Spinal cord (tissue), 10 donors: ENCODE data around the gene EFCAB5. TPM values are rescaled to one million over a fixed set of nuclear protein-coding genes. Genes with fewer than 3 reads are reported as not detected.
"Not testable (repeated sequence)": the region's sequence is repeated elsewhere in the genome, so short reads cannot be mapped to it uniquely, and the experiment has no call there.

Source experiments
- DNase-seq, 6 donors: peaks; one replicate each; pipeline versions ENCODE4 v3.0.0 to v3.0.0-alpha.2; 2013 to 2015; ENCODE audit warnings: low spot score in 6 of 6, low read depth in 4 of 6
- H3K27ac ChIP-seq: one replicate; pipeline ENCODE4 v1.5.1; 2013; ENCODE audit warnings: low read depth, low read length, control low read depth
- H3K27me3 ChIP-seq: one replicate; pipeline ENCODE4 v1.6.1; 2013; ENCODE audit warnings: low read length; ENCODE audit not compliant: control insufficient read depth, insufficient read depth
- H3K36me3 ChIP-seq: one replicate; pipeline ENCODE4 v1.6.1; 2013; ENCODE audit warnings: low read length; ENCODE audit not compliant: control insufficient read depth, insufficient read depth
- H3K4me1 ChIP-seq: one replicate; pipeline ENCODE4 v1.6.1; 2013; ENCODE audit warnings: low read length; ENCODE audit not compliant: control insufficient read depth, insufficient read depth
- H3K4me3 ChIP-seq: one replicate; pipeline ENCODE4 v1.5.1; 2013; ENCODE audit warnings: low read depth, low read length, control low read depth
- H3K9me3 ChIP-seq: one replicate; pipeline ENCODE4 v1.6.1; 2013; ENCODE audit warnings: low read length; ENCODE audit not compliant: control insufficient read depth, insufficient read depth
- WGBS: methylation state at CpG from one replicate; pipeline ENCODE4 v1.1.5; 2013; ENCODE audit warnings: missing lambda C conversion rate; ENCODE audit not compliant: insufficient coverage; 5-methylcytosine and 5-hydroxymethylcytosine counted together
- polyA plus RNA-seq, 2 donors: library from polyadenylated mRNA; unstranded; fragments of 120-200 nt; gene quantifications; one replicate each; pipeline ENCODE4 v1.2.1, GENCODE V29; 2013; ENCODE audit not compliant: insufficient read length in 2 of 2
- total RNA-seq, 2 donors: library from RNA; depleted of rRNA in 1 of 2; stranded (reverse); fragments of 120-200 nt in 1 of 2; fragments of >200 nt in 1 of 2; gene quantifications; one replicate each; pipeline versions ENCODE4 v1.2.3 to v1.2.4, GENCODE V29; 2013 to 2014
- donor health status: healthy.

The EFCAB5 gene
- total and polyA plus RNA-seq, 4 donors, result 1.6 to 2.5 (median 2.1) TPM

DNA sequence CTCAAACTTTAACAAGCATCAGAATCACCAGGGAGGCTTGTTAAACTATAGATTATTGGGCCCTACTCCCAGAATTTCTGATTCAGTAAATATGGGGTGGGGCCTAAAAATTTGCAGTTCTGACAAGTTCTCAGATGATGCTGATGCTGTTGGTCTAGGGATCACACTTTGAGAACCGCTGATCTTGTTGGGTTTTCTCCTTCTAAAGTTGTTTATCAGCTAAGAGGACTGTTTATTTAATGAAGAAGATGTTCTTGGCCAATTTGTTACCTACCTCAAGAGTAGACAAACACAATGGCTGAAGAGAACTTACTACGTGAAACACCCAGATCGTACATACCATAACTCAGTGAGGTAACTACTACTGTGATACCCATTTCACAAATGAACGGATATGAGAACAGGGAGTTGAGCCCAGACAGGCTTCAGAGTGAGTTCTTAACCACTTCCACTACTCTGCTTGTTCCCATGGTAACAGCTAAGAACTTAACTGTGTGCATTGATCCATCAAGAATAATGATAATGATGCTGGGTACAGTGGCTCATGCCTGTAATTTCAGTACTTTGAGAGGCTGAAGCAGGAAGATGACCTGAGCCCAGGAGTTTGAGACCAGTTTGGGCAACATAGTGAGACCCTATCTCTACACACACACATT is 89.9 kb downstream of the EFCAB5 start:
- Histone ChIP-seq H3K4me1 (no peaks in the 10 kb centered on the region), H3K27ac (no peak overlapping the region), H3K36me3 (no peaks in the 10 kb centered on the region), H3K9me3 (no peaks in the 10 kb centered on the region), H3K27me3 (no peaks in the 10 kb centered on the region), H3K4me3 (no peak overlapping the region)
- peak in 2 of 6 donors; percentile 25 to 74 for DNase-seq
- WGBS, result no CpG with 5 or more reads among the region's 4 CpGs

GRCh38 chr17:30035369-30035768 is 93.9 kb downstream of the EFCAB5 start:
- Histone ChIP-seq H3K27ac (no peak overlapping the region), H3K36me3 (no peaks in the 10 kb centered on the region), H3K4me3 (no peak overlapping the region), H3K27me3 (no peaks in the 10 kb centered on the region), H3K9me3 (no peaks in the 10 kb centered on the region), H3K4me1 (no peaks in the 10 kb centered on the region)
- no CpG with 5 or more reads among the region's 2 CpGs for WGBS
- DNase-seq, result peak in 1 of 6 donors; percentile 73

GRCh38 chr17:30040719-30041518 is 99.5 kb downstream of the EFCAB5 start:
- not testable (repeated sequence) for H3K4me3 ChIP-seq, H3K27ac ChIP-seq, DNase-seq, H3K4me1 ChIP-seq, H3K27me3 ChIP-seq, H3K36me3 ChIP-seq, H3K9me3 ChIP-seq
- WGBS, result 80% methylated on average over 2 of the region's 5 CpGs

- no peaks in the 10 kb centered on the region for H3K27me3 ChIP-seq
- no peaks in the 10 kb centered on the region for H3K36me3 ChIP-seq
- no peaks in the 10 kb centered on the region for H3K4me1 ChIP-seq
- no peak for DNase-seq
- H3K27ac ChIP-seq, result no peak overlapping the region
- H3K9me3 ChIP-seq, result no peaks in the 10 kb centered on the region
- no peak overlapping the region for H3K4me3 ChIP-seq
Measured at GRCh38 chr17:30041551-30041950, 100.1 kb downstream of the EFCAB5 start.

DNA sequence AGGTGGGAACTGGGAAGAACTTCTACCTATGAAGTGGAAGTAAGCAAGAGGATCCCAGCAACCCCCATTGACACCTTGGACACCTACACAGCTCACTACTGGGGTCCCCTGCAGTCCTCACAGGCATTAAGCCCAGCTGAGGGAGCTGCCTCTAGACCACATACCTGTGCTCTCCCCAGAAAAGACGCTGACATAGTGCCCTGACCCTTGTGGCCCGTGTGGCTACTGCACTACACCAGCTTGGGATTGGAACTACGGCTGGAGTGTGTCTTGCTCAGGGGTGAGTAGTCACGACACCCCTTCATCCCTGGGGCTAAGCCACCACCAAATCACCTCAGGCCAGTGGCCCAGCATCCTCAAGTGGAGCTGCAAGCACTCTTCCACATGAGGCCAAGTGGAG is 120.9 kb downstream of the EFCAB5 start:
- Histone ChIP-seq H3K36me3 (no peaks in the 10 kb centered on the region), H3K4me3 (no peak overlapping the region), H3K27me3 (no peaks in the 10 kb centered on the region), H3K9me3 (peaks cover 7% of the 10 kb centered on the region), H3K27ac (no peak overlapping the region), H3K4me1 (no peaks in the 10 kb centered on the region)
- no peak for DNase-seq
- 81% methylated on average over 4 of the region's 4 CpGs for WGBS

DNA sequence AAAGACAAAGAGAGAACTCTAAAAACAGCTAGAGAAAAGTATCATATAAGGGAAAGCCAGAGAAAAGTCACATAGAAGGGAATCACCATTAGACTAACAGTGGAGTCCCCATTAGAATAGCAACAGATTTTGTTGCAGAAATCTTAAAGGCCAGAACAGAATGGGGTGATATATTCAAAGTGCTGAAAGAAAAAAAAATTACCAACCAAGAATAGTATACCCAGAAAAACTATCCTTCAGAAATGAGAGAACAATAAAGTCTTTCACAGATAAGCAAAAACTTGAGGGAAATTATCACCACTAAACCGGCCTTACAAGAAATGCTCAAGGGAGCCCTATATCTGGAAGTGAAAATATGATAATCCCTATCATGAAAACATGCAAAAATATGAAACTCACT is 123.3 kb downstream of the EFCAB5 start:
- H3K27me3 ChIP-seq, result no peaks in the 10 kb centered on the region
- H3K36me3 ChIP-seq, result no peaks in the 10 kb centered on the region
- H3K27ac ChIP-seq, result no peak overlapping the region
- H3K9me3 ChIP-seq, result peaks cover 7% of the 10 kb centered on the region
- no peaks in the 10 kb centered on the region for H3K4me1 ChIP-seq
- DNase-seq, result no peak
- no peak overlapping the region for H3K4me3 ChIP-seq
- WGBS, result no CpG with 5 or more reads among the region's 1 CpG

DNA sequence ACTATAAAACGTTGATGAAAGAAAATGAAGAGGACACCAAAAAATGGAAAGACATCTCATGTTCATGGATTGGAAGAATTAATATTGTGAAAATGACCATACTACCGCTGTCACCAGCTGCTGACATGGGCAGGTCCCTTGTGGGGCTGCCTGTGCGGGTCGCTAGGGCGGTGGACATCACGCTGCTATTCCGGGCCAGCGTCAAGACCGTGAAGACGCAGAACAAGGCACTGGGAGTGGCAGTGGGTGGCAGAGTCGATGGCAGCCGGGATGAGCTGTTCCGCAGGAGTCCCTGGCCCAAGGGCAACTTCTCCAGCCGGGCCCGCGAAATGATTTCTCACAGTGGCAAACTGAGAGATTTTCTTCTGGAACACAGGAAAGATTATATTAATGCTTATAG is 127.0 kb downstream of the EFCAB5 start:
- no peaks in the 10 kb centered on the region for H3K27me3 ChIP-seq
- no peaks in the 10 kb centered on the region for H3K36me3 ChIP-seq
- no peak overlapping the region for H3K27ac ChIP-seq
- peaks cover 7% of the 10 kb centered on the region for H3K9me3 ChIP-seq
- DNase-seq, result no peak
- WGBS, result 97% methylated on average over 11 of the region's 16 CpGs
- H3K4me1 ChIP-seq, result no peaks in the 10 kb centered on the region
- H3K4me3 ChIP-seq, result no peak overlapping the region

GRCh38 chr17:30074254-30074653 is 132.8 kb downstream of the EFCAB5 start:
- H3K9me3 ChIP-seq, result no peaks in the 10 kb centered on the region
- H3K27ac ChIP-seq, result no peak overlapping the region
- H3K4me3 ChIP-seq, result no peak overlapping the region
- H3K36me3 ChIP-seq, result no peaks in the 10 kb centered on the region
- 80% methylated on average over 1 of the region's 2 CpGs for WGBS
- H3K4me1 ChIP-seq, result no peaks in the 10 kb centered on the region
- DNase-seq, result no peak
- no peaks in the 10 kb centered on the region for H3K27me3 ChIP-seq

DNA sequence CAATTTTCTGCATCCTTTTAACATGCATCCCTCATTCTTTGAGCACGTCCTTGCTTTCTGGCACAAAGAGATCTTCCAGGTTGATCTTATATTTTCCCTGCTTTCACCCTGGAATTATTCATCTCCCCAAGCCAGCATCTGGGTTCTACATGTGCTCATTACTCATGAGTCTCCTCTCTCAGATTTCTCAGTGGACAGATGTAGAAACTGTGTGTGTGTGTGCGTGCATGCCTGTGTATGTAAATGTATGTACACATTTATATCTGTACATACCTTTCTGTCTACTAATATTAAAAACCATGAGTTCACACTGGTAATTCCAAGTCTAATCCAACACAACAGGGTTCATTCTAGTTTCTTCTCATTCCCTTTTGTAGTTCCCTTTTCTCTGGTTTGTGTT is 133.3 kb downstream of the EFCAB5 start:
- no peak overlapping the region for H3K27ac ChIP-seq
- no peaks in the 10 kb centered on the region for H3K9me3 ChIP-seq
- WGBS, result no CpG with 5 or more reads among the region's 2 CpGs
- H3K4me3 ChIP-seq, result no peak overlapping the region
- H3K36me3 ChIP-seq, result no peaks in the 10 kb centered on the region
- no peaks in the 10 kb centered on the region for H3K4me1 ChIP-seq
- DNase-seq, result no peak
- H3K27me3 ChIP-seq, result no peaks in the 10 kb centered on the region

DNA sequence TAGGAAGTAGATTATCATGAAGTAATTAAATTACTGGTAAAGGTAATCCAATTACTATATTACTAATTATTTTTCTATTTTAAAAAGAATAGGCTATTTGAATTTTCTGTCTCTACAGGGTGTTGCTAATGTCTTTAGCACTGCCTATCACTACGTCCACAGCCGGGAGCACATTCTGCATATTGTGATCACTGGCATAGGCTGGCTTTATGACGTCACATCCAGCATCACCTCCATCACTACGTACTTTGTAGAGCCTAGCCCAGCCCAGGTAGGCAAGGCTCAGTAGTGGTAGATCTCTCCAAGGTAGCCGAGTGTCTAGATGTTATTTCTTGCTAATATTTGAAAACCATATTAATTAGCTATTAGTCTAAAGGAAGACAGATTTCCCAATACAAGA is 141.3 kb downstream of the EFCAB5 start:
- no peak for DNase-seq
- Histone ChIP-seq H3K27me3 (no peaks in the 10 kb centered on the region), H3K4me1 (no peaks in the 10 kb centered on the region), H3K27ac (no peak overlapping the region), H3K9me3 (no peaks in the 10 kb centered on the region), H3K4me3 (no peak overlapping the region), H3K36me3 (no peaks in the 10 kb centered on the region)
- 82% methylated on average over 3 of the region's 5 CpGs for WGBS
